NCI-H2081 (cell line): ENCODE data around the gene FOS.

Experiments used
- DNase-seq, 2 experiments: peaks; one replicate each; lab custom pipeline; 2025; lab: John Stamatoyannopoulos, UW

Gene FOS

GRCh38 chr14:75318353-75318752, 39.7 kb downstream of the FOS start:
- no peak for DNase-seq

DNA sequence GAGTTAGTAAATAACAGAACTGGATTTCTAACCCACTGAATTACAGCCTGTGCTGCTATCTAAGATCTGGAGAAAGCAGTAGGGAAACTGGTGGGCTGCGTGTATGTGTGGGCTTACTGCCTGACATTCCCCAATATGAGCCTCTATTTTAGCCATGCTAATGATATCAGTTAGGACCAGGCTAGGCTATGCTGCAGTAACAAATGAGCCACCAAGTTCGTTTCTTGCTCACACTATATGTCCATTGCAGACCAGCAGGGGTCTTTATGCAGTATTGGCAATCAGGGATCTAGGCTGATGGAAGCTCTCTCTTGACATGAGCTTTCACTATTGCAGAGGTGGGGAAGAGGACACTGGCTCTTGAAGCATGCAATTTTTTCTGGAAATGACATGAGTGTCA, 40.4 kb downstream of the FOS start:
- no peak for DNase-seq

- no peak for DNase-seq
These were observed 41.6 kb downstream of the FOS start for GRCh38 chr14:75320196-75320595.

- no peak for DNase-seq
These were observed 44.1 kb downstream of the FOS start for GRCh38 chr14:75322746-75323145.

- no peak for DNase-seq
These were observed 44.9 kb downstream of the FOS start for GRCh38 chr14:75323571-75323970.

- no peak for DNase-seq
These were observed 50.0 kb downstream of the FOS start for GRCh38 chr14:75328558-75329155.

DNA sequence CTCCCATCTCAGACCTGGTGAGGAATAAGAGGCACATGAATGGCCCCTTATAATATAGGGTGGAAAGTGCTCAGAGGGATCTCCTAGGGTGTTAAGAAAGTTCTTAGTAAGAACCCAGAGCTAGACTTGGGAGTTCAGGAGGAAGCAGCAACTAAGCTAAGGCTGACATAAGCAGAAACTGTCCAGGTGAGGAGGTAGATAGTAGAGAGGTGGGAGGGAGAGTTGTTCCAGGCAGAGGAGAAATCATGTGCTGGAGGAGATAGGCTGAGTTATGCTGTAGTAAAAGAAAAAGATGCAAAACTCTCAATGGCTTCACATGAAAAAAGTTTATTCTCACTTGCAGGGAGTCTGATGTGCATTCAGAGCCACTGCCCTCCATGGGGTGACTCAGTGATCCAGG, 50.7 kb downstream of the FOS start:
- DNase-seq, result no peak

DNA sequence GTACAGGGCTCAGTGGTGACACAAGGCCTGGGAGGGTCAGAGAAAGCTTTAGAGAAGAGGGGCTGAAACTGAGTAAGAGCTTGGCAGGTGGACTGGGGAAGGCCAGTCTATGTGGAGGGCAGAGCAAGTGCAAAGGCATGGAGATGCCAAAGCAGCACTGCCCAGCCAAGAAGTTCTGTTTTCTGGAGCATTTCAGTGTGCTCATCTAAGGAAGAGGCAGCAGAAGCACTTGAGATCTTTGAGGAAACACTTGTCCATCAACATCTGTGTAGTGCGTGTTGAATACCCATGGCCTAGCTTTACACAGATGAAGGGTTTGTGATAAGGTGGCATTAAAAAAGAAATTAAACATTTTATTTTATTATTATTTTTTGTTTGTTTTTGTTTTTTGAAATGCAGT, 52.8 kb downstream of the FOS start:
- no peak for DNase-seq
